SK-MEL-5 (cell line): ENCODE data around the gene KCNIP1. TPM values are rescaled to one million over a fixed set of nuclear protein-coding genes. Genes with fewer than 3 reads are reported as not detected.
A peak's percentile ranks its signal among the peaks of the same experiment; 100 is the strongest.

ENCODE experiments used
- DNase-seq: peaks from one replicate; pipeline ENCODE4 v3.0.0-alpha.2; 2016; ENCODE audit warnings: low read depth, low spot score
- in situ Hi-C: cut with HindIII; loops from 2 replicates; pipeline ENCODE4 v1.10.0; 2016; ENCODE audit warnings: low sequenced_read_pairs, high pct_unique_total_duplicates, low pct_unique_long_range_greater_than_20kb
- total RNA-seq: library from RNA; depleted of rRNA; stranded (reverse); fragments of >200 nt; shearing (Covaris generic); gene quantifications from 2 replicates; pipeline ENCODE4 v1.2.3, GENCODE V29; 2014

Gene KCNIP1
- total RNA-seq, 1 experiment from 2014 or later = not detected

DNA sequence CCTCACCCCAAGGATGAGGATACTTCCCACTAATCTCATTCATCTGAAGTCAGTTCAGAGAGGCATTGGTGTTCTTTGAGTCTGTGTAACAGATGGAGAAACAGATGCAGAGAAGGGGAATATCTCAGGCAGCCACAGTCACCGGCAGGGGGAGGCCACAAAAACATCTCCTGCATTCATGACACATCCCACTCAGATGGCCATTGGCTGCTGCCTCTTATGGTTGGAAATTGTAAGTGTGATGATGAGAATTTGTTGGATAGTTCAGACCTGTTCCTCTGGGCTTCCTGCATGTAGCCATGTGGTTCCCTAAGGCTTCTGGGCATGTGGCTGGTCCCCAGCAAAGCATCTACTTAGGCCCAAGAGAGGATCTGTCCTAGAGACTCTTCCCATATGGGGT, 233.8 kb downstream of the KCNIP1 start:
- in situ Hi-C loops = no loop called here
- no peak for DNase-seq

DNA sequence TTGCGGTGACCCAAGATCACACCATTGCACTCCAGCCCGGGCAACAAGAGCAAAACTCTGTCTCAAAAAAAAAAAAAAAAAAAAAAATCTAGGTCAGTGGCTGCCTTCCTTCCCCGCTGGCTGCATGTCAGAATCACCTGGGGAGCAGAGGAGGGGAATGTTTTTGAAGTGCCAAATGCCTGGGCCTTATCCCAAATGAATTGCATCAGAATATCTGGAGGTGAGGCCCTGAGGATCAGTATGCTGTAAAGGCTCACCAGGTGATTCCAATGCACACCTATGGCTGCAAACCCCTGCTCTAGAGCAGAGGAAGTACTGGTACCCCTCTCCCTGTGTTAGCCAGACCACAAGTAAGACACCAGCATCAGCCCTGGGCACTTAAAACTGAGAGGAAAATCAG, 235.0 kb downstream of the KCNIP1 start:
- DNase-seq = no peak
- in situ Hi-C loops = no loop called here

DNA sequence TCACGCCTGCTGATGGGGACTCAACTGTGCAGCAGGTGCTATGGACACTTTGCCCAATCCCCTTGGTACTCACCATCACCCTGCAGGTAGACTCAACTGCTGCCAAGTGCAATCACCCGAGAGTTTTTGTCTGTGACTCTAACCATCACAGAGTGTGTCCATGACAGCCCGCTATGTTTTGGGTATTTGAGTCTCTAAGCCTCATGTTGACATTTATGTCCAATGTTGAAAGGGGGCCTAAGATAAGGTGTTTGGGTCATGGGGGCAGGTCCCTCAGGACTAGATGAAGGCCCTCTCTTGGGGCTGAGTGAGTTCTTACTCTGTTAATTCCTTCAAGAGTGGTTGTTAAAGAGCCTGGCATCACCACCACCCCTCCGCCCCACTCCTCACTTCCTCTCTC, 235.6 kb downstream of the KCNIP1 start:
- in situ Hi-C loops = no loop called here
- DNase-seq = no peak

DNA sequence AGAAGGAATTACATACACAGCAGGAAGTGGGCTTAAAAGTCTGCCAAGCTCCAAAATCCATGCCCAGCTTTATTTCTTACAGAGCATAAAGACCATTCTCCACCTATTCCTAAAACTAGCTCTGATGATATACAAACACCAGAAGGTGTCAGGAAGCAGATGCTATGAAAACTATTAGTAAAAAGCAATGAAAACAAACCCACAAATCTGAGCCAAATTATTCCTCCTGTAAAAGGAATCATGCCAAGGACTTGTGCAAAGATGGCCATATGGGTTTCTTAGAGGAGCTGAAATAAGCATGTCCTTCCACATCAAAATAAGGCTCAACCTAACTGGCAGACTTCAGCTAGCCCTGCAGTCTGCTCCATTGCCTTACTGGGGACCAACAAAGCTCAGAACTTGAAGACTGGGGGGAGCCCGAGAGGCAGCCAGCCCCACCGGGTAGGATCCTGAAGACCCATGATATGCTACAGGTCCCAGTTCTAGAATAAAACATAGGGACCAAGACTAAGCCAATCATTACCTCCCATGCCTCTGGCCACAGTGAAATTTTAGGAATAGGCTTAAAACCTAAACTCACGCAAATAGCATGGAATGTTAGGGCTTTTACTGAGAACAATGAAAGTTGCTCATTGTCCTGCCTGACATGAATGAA, 236.9 kb downstream of the KCNIP1 start:
- in situ Hi-C loops = no loop called here
- no peak for DNase-seq

DNA sequence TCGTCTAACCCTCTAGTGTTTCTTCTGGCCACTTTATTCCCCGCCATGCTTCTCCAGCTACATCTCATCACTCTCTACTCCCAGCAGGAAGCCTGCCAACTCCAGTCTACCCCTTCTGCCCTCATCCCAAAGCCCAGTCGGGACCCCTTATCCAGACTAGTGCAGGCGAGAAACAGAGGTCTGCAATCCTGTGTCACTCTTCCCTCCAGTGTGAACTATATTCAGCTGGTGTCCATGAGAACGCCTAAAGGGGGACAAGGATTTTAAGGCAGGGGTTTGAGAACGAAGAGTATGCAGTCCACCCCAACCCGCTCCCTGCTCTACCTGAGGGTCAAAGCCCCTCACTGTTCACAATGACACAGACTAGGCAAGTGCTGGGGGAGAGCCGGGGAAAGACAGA, 238.0 kb downstream of the KCNIP1 start:
- no peak for DNase-seq
- in situ Hi-C loops = no loop called here

DNA sequence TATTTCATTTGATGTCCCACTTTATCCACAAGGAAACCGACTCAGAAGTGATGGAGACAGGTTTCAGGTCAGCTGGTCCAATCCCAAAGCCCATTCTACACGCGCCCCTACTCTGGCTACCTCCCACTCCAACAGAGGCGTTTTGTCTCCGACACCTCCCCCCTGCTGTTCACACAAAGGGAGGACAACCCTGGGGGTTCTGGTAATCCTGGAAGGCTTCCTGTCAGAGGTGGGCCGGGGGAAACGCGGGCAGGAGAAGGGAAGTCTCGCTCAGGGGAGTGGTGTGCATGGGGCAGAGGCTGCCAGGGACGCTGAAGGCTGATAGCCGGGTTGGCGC, 240.0 kb downstream of the KCNIP1 start:
- in situ Hi-C loops = no loop called here
- DNase-seq = no peak

DNA sequence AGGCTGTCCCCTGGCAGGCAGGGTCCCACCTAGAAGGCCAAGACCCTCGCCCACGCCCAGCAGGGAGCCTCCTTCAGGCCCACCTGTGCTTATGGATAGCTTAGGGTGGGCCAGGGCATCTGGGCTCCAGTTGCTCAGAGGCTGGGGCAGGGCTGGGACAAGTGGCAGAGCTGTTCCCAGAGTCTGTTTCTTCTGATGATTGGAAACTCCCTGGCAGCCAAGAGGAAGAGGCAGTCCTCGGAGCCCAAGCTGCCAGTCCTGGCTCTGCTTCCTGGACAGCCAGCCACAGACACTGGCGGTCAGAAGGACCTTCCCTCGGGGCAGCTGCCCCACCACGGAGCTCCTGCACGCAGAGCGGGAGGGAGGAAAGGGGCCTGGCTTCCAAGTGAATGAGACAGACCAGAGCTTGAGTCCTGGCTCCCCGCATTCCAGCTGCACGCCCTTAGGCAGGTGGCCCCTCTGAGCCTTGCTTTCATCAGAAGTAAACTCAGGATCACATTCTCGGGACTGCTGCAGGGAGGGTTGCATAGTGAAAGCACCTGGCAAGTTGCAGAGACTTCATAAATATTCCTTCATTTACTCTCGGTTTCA, 241.8 kb downstream of the KCNIP1 start:
- peak; percentile 4 for DNase-seq
- in situ Hi-C loops = no loop called here

DNA sequence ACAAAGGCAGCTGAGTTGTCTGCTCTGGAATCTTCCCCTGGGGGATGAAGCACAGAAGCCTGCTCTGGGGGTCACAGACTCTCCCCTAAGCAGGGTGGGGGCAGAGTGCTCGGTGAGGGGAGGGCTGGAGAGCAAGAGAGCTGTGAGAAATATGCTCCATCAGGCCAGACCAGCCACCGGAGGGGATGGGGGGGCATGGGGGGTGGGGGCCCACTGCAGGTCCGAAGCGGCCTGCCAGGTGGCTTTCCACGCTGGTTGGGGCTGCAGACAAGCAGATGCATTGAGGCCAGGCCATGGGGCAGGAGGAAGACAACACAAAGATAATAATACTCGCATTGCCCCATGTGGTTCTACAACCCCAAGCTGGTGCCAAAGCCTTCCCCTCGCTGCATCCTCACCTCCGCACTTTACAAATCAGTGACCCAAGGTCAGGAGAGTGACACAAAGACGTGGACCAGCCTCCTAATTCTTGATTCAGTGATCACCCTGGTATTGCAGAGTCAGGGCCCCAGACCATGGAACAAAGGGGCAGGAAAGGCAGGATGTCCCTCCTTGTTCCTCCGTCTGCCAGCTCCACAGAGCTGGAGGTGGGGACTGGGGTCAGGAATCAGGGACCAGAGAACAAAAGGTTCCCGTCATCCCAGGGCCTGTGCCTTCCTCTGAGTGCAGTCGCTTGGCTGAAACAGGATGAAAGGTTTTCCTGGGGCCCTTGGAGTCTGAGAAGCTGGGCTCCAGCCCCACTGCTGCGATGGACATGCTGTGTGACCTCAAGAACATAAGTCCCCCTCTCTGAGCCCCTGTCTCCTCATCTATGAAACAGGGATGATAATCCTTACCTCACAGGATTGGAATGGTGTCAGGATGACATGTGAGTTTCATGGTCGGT, 242.5 kb downstream of the KCNIP1 start:
- in situ Hi-C loops = no loop called here
- DNase-seq = no peak

DNA sequence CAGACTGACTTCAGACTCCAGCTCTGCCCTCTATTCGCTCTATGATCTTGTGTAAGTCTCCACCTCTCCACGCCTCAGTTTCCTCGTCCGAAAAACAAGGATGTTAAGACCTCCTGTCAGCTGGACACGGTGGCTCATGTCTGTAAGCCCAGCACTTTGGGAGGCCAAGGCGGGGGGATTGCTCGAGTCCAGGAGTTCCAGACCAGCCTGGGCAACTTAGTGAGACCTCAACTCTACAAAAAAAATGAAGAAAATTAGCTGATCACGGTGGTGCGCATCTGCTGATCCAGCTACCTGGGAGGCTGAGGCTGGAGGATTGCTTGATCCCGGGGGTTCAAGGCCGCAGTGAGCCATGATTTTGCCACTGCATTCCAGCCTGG, 243.1 kb downstream of the KCNIP1 start:
- in situ Hi-C loops = no loop called here
- DNase-seq = no peak

DNA sequence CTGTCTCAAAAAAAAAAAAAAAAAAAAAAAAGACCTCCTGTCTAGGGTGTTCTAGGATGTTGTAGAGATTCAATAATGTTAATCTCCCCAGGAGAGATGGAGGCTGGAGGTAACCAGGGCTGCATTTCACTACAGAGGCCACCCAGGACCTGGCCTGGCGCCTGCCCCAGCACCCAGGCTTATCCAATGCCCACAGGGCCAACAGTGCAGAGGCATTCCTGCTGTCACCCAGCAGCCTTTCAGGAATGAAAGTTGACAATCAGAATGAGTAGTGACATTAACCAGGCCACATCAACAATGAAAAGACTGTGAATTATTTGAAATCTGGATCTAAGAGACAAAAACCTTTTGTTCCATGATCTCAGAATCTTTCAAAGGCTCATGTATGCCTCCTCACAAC, 243.5 kb downstream of the KCNIP1 start:
- in situ Hi-C loops = no loop called here
- no peak for DNase-seq

DNA sequence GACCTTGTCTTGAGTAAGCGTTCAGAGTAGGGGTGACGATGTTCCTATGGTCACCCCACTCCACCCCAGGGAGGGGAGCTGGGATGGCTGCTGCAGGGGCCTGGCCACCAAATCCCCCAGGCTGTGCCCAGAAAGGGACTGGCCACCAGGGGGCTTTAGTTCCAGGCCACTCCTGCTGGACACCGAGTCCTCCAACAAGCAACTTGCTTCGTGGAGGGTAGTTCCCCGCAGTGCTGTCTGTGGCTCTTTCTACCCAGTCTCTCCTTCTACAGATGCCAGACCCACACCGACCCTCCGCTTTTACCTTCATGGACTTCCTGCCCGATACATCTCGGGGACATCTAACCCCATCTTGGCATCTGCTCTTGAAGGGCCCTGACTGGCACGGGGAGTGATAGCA, 244.0 kb downstream of the KCNIP1 start:
- in situ Hi-C loops = no loop called here
- peak; percentile 45 for DNase-seq

DNA sequence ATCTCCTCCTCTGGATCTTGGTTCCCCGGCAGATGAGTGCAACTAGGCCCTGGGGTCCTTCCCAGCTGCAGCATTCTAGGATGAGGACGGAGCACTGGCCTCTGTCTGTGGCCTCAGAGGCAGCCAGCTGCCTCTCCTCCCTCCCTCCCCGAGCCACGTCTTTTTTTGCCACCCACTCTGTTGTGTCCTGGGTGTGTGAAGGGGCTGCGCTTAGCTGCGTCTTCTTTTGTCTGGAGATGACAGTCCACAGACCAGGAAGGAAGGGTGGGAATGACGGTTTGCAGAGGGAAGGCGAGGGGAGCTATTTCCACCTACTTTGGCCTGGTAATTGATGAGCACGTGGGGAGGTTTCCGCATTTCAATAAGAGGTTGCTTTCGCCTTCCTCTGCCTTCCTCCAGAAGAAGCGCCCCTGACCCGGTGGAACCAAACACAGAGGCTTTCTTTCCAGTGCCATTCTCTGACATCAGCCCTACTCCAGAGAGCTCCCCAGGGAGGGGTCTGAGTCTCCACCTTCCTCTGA, 245.2 kb downstream of the KCNIP1 start:
- DNase-seq = no peak
- in situ Hi-C loops = no loop called here

DNA sequence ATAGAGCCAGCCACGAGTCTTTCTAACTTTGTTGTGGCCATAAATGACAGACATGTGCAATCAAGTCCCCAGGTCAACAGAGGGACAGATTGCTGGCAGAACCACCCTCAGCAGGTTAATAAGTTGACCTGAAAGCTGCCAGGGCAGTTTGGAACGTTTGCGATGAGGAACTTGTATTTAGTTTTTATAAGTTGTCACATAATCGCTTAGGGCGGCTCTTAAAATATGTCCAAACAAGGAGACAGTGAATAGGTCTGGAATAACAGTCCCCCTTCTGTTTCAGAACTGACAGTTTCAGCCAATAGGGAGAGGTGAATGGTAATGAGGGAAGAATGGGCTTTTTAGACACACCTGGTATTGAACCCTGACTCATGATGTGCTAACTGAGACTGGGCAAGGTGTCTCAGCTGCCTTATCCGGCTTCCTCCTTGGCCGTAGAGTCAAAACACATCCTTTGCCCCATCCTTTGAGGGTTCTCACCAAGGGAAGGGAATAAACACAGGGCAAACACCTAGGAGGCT, 246.2 kb downstream of the KCNIP1 start:
- in situ Hi-C loops = no loop called here

DNA sequence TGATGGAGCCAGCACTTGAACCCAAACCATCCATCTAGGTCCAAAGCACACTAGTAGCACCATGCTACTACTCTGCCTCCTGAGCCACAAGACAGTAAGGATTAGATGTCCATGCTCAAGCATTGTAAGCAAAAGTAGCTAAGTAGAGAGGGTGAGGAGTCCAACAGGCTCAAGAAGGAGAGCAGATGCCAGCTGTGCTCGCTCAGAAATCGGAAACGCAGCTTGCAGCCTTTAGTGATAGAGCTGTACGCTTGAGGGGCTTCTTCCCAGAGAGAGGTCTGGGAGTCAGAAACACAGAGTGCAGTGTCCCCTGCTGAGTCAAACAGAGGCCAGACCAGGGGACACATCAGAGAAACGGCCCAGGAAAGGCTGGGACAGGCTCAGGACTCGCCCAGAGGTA, 247.0 kb downstream of the KCNIP1 start:
- in situ Hi-C loops = no loop called here
- no peak for DNase-seq

More for the DNA sequence above, 246.2 kb downstream of the KCNIP1 start:
- no peak for DNase-seq

DNA sequence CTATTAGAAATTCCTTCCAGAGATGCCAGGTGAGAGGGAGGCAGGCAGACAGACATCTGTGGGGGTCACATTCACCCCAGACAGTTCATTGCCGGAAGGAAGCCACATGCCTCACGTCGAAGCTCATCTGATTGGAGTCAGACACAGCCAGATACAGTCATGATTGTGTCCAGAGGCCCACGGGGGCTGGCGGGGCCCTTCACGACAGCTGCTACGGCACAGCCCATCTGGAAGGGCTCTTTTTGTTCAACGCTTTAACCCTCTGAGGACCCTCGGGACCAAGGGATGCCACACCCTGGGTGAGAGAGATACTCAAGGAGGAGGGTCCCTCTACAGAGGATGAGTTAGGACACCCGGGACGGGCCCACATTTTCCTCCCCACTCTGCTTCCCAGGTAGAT, 247.8 kb downstream of the KCNIP1 start:
- no peak for DNase-seq
- in situ Hi-C loops = no loop called here

DNA sequence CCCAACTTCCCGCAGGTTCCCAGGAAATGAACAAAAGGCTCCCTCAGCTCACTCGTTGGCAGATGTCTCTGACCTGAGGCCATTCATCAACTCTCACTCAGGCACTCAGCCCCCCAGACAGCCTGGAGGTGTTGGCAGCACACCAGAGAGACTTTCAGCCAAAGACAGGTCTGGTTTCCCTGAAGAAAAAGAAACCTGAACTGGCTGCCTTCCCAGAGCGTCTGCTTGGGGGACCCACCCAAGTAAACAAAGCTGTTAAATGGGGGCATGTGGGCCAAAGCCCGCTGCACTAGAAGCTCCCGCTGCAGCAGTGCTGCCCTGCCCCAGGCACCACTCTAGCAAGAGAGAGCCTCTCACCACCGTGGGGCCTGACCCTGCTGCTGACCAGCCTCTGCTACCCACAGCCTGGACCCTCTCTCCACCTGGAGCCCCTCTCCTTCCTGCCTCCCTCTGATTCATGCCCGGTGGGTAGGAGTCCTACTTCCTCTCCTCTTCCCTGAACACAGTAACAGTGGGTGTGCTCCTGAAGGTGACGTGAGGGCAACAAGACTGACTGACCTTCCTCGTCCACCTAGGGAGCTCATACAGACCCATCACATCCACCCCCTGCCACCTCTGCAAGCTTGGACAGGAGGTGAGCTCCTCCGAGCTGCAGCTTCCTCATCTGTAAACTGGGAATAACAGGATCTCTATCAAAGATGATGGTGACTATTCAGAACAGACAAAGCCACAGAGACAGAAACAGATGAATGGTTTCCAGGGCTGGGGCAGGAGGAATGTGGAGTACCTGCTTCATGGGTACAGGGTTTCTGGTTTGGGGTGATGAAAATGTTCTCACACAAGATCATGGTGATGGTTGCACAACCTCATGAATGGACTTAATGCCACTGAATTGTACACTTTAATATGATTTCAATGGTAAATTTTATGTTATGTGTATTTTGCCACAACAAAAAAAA, 248.7 kb downstream of the KCNIP1 start:
- in situ Hi-C loops = no loop called here
- no peak for DNase-seq

DNA sequence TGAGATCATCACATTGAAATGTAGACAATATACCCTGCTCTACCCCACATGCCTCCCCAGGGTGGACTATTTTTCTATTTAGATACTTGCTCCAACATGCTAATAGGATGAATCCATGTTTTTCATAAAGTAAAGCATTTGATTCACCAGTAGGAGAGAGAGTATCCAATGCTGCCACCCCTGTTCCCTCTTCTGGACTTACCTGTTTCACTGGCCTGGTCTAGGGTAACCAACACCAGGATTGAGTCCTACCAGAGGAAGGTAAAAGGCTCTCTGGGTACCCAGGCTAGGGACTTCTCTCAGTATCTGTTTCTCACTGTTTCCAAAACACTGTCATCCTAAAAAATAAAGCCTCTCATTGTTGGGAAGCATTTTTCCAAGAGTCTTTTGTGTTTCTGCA, 249.5 kb downstream of the KCNIP1 start:
- in situ Hi-C loops = no loop called here
- DNase-seq = no peak
